Stimulated activated CD8-positive, alpha-beta memory T cell treated with anti-CD3 and anti-CD28 coated beads, Interleukin-4, amount 100 ng/mL, for 24 hours (primary cell): ENCODE measurements around the gene STRAP.
A peak's percentile ranks its signal among the peaks of the same experiment; 100 is the strongest.

Source experiments
- DNase-seq: peaks from one replicate; pipeline ENCODE4 v3.0.0-alpha.2; 2020; ENCODE audit warnings: low read depth

STRAP gene, protein sequence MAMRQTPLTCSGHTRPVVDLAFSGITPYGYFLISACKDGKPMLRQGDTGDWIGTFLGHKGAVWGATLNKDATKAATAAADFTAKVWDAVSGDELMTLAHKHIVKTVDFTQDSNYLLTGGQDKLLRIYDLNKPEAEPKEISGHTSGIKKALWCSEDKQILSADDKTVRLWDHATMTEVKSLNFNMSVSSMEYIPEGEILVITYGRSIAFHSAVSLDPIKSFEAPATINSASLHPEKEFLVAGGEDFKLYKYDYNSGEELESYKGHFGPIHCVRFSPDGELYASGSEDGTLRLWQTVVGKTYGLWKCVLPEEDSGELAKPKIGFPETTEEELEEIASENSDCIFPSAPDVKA

DNA sequence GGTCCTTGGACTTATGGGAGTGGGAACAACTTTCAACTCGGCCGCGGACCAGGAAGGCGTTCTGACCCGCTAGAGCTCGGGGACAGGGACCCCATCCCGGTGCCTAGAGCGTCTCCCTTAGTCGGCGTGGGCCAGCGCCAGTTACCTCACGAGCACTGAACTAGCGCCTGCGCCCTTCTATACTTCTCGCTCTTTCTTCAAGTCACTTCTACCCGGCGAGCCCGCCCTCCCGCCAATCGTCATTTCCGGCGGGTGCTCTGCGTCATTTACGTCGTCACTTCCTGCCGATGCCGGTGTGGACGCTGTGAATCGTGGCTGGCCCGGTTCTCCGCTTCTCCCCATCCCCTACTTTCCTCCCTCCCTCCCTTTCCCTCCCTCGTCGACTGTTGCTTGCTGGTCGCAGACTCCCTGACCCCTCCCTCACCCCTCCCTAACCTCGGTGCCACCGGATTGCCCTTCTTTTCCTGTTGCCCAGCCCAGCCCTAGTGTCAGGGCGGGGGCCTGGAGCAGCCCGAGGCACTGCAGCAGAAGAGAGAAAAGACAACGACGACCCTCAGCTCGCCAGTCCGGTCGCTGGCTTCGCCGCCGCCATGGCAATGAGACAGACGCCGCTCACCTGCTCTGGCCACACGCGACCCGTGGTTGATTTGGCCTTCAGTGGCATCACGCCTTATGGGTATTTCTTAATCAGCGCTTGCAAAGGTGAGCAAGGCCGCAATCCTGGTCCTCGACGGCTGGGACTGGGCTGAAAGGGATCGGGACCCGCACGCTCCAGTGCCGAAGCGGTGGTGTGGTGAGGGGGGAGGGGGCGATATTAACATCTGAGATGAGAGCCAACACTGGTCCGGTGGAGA, at the start of gene STRAP:
Gene STRAP, plus strand, starts transcription at position 270 of the 854 bp plus-strand sequence. Its CDS starts 321 bp downstream, at position 591.
- peak; percentile 92 for DNase-seq

DNA sequence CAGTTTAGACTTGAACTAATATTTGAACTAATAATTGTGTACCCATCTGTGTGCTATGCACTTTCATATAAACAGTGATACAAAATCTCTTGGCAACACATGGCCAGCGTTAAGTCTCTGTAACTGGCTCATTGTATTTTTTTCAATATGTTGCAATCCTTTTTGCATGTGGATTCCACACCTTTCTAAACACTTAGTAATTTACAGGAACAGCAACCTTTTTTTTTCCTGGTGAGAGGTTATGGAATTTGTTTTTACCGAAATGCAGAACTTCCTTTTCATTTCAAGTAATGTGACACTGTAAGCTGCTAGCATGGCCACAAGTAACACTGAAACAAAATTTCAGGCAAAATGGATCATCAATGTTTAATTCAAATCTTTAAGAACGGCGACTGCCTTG, 47.6 kb upstream of the STRAP start:
- DNase-seq, result no peak

DNA sequence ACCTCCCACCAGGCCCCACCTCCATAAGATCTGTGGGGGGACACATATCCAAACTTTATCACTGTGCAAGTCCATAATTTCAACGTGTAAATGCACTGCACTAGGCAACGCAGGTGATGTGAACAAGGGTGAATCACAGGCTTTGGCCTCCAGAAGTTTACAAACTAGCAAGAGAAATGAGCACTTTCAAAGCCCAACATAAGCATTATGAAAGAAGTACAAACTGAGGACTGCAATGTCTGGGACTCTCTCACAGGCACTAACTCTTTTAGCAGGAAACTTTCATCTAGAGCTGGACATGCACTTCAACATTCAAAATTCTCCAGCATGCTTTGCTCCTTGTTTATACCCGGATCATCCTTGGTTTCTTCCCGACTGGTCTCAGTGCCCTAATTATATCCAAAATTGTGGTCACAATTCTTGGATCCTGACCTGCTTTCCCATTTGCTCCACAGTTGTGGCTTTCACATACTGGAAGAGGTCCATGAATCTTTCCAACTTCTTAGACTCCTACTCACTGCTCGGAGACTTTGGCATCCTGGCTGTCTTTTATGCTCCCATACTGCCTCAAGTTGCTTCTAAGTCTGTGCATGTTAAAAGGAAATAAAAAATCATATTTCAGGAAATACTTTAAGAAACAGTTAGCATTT, 44.9 kb upstream of the STRAP start:
- DNase-seq, result no peak

DNA sequence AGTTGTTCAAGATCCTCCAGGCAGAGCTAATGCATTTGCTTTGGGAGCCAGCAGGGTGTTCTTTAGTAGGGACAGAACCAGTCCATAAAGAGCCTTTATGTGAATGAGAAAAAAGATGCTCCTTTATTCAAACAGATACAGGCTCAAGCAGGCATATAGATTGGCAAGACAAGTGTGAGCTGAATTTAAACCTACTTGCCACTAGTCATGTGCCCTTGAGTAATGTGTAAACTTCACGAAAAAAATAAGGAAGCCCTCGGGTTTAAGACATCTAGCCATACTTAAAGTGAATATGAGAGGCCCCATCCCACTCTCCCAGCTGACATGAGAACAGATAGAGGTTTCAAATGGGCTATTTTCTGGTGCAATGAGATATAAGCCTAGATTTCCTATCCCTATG, 43.1 kb upstream of the STRAP start:
- no peak for DNase-seq

DNA sequence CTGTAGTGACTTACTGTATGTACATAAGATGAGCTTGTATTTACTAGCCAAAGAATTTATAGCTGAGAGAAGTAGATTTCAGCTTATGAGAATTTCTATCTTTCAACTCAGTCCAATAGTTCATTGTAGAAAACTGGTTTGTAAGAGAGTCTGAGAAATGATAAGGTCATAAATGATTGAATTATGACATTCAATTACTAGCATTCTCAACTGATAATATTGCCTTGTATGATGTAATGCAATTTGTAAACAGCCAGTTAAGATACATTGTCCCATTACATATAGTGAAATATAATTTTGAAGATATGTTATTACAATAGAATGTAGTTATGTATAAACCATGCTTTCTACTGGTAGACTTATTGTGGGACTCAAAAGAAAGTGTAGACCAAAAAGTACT, 42.5 kb upstream of the STRAP start:
- DNase-seq, result no peak

DNA sequence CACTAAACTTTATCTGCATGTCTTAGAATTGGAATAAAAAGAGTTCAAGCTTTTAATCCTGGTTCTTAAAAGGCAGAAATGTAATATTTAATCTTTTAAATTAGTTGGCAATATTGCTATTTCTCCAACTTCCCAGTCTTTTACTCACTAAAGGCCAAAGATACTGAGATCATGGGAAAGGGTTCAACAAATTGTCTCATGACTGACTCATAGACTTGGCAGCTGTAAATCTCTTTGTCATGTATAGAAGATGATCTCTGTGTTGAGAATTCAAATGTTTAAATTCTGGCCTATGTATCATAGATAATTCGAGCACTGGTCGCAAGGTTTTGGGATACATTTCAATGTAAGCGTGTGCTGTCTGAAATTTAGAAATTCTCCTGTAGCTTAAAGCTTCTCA, 40.1 kb upstream of the STRAP start:
- no peak for DNase-seq

DNA sequence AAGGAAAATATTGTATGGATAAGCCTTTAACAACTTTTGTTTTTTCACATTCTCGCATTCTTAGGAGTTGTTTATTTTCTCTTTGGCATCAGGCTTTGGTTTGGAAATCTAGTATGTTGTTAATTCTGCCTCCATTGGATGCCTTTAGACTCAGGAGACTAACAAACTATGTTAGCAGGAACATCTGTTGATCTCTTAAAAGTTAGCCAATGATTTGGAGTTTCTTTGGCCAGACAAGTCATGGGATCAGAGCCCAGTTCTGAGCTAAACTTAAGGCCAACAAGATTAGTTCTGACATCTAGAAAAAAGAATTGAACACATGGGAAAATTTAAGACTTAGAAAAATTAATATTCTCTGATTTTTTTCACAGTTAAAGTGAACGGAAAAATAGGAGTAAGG, 35.3 kb upstream of the STRAP start:
- no peak for DNase-seq

DNA sequence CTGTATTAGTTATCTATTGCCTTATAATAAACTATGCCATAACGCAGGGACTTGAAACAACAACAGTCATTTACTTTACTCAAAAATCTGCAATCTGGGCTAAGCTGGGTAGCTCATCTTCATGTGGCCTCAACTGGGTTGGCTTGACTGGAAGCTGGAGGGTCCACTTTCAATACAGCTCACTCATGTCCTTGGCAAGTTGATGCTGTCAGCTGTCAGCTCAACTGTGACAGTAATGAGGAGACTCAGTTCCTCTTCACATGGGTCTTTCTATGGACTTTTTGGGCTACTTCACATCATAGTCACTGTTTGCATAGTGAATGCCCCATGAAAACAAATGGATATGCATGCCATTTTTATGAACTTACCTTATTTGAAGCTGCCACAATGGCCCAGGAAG, 33.6 kb upstream of the STRAP start:
- no peak for DNase-seq

DNA sequence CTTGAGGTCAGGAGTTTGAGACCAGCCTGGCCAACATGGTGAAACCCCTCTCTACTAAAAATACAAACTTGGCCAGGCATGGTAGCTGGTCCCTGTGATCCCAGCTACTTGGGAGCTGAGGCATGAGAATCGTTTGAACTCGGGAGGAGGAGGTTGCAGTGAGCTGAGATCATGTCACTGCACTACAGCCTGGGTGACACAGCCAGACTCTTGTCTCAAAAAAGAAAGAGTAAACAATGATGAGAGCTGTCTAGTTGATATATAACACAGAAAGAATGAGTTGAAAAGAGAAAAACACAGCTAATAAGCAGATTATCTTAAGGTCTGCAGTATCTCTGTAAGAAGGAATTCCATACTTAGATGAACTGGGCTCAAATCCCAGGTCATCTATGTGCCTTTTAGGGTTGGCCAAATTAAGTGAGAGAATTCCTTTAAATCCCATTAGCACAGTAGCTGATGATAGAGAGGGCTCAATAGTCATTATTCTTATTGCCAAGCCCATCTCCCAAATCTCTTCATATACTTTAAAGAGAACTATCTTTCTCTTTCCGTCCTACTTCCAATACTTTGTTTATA, 31.1 kb upstream of the STRAP start:
- no peak for DNase-seq

DNA sequence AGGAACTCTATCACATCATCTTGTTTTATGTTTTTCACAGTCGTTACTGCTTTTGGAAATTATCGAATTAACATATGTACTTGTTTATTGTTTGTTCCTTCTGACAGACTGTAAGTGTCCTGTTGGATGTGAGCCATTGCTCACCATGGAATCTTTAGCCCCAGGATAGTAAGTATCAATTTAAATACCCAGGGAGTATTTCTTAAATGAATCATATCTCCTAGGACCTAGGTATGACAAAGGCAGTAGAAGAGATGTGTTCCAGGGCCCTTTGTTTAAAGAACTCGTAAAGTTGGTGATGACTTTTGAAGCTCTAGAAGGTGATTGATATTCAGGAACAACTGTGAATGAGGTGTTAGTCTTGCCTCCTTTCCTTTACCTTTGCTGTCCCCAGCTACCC, 30.3 kb upstream of the STRAP start:
- DNase-seq, result no peak

DNA sequence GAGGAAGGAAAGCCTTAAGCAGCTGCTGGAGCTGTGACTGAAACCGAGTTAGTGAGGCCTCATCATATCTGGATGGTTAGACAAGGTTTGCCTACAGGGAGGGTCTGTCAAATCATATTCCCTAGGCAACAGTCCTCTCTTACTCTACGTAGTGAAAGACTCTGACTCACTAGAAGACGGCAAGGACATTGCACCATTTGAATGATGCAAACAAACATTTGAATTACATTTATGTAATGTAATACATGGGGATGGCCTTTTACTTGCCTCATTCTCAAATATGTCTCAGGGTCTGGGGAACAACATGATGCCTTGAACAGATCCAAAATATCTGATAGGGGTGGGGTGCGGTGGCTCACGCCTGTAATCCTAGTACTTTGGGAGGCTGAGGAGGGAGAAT, 29.8 kb upstream of the STRAP start:
- no peak for DNase-seq

DNA sequence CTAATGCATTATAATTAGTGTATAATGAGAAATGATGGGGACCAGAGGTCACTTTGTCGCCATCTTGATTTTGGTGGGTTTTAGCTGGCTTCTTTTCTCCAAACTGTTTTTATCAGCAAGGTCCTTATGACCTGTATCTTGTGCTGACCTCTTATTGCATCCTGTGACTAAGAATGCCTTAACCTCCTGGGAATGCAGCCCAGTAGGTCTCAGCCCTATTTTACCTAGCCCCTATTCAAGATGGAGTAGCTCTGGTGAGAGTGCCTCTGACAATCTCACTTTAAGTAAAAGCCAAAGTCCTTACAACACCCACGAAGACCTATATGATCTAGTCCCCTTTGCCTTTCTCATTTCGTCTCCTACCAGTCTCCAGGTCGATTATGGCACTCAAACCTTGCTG, 28.3 kb upstream of the STRAP start:
- no peak for DNase-seq

DNA sequence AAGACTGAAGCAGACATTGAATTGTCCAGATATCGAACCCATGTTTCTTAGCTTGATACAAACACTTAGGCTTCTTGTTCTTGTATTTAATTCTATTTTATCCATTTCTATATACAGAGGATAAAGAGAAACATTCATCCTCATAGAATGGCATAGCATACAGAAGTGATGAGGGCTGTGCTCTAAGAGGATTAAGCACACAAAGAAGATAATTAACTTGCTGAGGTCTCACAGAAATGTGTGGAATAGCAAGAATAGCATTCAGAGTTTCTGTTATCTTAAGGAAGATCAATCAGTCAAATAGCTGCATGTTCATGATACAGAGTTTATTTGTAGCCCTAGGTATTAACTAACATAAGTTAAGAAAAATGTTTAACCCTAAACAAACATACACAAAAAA, 27.3 kb upstream of the STRAP start:
- DNase-seq, result no peak

DNA sequence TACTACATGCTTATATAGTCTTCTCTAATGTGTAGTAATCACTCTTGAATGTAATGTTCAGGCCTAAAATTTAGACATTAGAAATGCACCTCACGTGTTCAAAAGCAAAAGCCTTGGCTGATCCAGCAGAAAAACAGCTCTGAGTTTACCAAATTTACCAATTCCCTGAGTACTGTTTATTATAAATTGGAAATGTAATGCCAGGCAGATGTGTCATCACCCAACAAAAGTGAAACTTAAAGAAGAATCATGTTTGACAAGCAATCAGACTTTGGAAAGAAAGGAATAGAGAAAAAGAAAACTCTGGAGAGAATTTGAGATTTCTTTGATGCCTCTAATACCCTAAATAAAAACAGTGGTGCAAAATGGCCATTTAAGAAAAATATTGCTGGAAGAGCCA, 26.5 kb upstream of the STRAP start:
- DNase-seq, result no peak

DNA sequence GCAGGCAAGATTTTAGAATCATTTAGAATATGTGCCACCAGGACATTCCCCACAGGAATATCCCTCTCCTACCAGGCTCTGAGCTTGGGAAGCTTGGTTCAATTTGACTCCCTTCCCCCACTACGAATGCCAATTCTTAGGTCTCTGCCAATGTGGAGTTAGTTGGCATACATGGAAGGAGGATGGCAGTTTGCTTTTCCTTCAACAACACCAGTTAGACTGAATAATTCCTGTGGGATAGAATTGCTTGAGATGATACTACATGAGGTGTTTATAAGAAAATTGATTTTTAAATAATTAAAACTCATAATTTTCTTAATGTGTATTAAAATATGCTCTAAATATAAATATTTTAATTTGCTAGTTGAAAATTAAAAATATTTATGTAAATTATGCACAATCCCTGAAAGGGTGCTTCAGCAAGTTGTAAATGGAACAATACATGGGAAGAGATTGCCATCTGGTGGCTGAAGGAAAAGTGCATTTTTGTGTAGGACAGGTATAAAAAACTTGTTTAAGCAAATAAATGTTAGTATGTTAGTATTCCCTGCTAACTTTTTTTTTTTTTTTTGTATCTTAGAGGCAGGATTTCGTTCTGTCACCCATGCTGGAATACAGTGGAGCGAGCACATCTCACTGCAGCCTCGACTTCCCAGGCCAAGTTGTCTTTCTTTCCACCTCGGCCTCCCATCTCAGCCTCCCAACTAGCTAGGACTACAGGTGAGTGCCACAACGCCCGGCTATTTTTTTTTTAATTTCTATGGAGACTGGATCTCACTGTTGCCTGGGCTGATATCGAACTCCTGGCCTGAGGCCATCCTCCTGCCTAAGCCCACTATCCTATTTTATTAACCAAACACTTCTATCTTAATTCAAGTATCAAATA, 25.8 kb upstream of the STRAP start:
- DNase-seq, result no peak

DNA sequence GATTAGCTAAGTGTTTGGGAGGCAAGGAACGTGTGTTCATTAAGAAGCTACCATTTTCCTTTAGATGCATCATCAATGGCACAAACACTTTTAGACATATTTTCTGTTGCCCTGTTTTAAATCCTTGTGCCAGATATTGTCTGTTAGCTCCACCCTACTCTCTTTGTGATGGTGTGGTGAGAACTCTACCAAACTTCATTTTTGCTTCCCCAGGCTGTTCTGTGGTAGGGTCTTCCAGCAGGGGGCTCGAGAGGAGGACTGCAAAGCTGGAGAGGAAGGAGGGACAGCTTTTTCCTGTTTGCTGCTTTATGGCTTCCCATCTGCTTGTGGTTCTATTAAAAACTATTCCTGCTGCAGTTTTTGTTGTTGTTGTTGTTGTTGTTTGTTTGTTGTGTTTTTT, 23.8 kb upstream of the STRAP start:
- DNase-seq, result no peak

DNA sequence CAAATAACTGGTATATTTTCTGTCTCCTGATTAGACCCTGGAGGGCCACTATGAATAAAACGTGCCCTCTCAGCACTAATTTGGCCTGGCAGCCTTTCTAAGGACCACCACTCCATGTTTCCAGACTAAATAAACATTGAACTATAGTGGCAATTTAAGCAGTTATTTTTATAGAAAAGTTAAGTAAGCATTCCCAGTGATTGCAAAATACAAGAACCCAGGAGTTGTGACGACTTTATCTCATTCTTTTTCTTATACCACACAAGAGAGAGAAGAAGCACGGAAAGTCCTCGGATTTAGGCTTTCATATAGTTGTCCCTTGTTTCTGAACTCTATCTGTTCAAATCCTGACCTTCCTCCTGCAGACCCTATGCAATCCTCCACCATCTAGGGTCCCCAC, 23.1 kb upstream of the STRAP start:
- no peak for DNase-seq

DNA sequence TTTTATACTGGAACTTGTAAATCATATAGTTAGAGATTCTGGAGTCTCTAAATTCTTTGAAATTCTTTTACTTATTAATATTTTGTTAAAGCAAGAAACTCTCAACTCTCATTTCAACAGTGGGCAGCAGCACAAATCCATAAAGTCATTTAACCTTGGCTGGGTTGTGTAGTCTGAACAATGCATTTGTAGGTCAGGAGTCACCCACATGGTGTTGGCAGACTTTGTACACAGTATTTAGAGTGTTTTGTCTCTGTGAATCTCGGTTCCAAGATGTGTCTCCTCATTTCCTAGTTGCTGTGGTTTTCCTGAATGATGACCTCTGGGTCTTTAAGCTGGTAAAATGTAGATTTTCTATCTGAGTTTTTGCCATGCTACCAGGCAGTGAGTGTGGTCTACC, 20.8 kb upstream of the STRAP start:
- no peak for DNase-seq

DNA sequence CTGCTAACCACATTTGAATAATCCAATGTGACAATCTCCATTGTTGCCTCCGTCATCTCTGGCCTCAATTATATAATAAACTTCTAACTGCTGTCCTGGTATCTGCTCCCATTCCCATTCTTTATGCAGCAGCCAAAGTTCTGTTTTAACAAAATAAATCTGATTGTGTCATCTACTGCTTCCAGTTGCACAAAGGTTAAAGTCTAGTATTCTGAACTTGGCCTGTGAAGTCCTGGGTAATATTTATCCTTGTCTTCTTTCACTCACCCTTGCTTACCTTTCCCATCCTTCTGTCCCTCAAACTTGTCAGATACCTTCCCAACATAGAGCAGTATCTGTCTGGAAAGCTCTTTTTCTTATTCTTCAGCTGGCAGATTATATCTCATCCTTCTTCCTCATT, 19.3 kb upstream of the STRAP start:
- DNase-seq, result no peak

DNA sequence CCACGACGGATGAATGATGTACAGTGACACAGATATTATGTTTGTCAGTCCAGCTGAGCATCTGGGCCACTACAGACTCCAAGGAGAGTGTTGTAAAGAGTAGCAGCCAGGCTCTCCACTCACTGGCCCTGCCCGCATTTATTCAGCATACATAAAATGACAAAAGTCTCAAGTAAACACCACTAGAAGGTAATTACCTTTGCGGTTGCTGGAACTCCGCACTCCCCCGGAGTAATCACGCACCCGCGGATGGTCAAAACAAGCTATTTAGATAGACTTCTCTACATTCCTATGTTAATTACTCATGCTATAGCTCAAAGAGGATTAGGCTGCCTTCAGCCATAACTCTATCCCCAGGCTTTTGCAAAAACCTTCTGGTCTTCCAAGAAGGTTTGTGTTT, 18.8 kb upstream of the STRAP start:
- DNase-seq, result no peak

DNA sequence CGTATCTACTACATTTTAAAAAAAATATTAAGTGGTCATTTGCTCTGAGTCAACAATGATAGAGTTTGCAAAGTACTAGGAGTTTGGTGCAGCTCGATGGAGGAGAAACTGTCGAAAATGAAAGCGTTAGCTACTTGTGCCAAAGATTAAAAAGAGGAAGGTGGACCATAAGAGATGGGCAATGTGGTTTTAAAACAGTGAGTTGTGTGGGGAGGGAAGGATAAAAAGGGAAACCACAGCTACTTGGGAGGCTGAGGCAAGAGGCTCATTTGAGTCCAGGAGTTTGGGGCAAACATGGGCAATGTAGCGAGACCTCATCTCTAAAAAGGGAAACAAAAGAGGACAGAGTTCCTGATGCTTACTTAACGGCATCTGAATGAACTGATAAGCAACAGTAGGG, 18.2 kb upstream of the STRAP start:
- DNase-seq, result no peak

DNA sequence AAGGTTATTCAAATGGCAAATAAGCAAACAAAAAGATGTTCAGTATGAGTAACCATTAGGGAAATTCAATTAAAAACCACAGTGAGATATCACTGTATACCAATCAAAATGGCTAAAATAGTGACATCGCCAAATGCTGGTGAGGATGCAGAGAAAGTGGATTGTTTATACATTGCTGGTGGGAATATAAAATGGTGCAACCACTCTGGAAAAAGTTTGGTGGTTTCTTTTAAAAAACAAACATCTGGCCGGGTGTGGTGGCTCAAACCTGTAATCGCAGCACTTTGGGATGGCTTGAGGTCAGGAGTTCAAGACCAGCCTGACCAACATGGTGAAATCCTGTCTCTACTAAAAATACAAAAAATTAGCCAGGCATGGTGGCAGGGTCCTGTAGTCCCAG, 14.0 kb upstream of the STRAP start:
- no peak for DNase-seq
